Jurkat, Clone E6-1 (cell line): ENCODE data around the gene NECTIN1. TPM values are rescaled to one million over a fixed set of nuclear protein-coding genes. Genes with fewer than 3 reads are reported as not detected.

Experiments used
- DNase-seq: peaks from one replicate; pipeline ENCODE4 v3.0.0-alpha.2; 2011; ENCODE audit warnings: low read depth, low spot score
- H3K4me3 ChIP-seq: 2 replicates; pipeline ENCODE4 v1.5.1; 2011; ENCODE audit warnings: mild to moderate bottlenecking, low read length, control low read depth, moderate library complexity
- polyA plus RNA-seq: library from polyadenylated mRNA; unstranded; fragments of >200 nt; gene quantifications from one replicate; pipeline ENCODE4 v1.2.1, GENCODE V29; 2012; ENCODE audit warnings: missing spikeins; ENCODE audit not compliant: insufficient read length, insufficient read depth

The NECTIN1 gene, protein sequence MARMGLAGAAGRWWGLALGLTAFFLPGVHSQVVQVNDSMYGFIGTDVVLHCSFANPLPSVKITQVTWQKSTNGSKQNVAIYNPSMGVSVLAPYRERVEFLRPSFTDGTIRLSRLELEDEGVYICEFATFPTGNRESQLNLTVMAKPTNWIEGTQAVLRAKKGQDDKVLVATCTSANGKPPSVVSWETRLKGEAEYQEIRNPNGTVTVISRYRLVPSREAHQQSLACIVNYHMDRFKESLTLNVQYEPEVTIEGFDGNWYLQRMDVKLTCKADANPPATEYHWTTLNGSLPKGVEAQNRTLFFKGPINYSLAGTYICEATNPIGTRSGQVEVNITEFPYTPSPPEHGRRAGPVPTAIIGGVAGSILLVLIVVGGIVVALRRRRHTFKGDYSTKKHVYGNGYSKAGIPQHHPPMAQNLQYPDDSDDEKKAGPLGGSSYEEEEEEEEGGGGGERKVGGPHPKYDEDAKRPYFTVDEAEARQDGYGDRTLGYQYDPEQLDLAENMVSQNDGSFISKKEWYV
- polyA plus RNA-seq: 15.5 TPM

DNA sequence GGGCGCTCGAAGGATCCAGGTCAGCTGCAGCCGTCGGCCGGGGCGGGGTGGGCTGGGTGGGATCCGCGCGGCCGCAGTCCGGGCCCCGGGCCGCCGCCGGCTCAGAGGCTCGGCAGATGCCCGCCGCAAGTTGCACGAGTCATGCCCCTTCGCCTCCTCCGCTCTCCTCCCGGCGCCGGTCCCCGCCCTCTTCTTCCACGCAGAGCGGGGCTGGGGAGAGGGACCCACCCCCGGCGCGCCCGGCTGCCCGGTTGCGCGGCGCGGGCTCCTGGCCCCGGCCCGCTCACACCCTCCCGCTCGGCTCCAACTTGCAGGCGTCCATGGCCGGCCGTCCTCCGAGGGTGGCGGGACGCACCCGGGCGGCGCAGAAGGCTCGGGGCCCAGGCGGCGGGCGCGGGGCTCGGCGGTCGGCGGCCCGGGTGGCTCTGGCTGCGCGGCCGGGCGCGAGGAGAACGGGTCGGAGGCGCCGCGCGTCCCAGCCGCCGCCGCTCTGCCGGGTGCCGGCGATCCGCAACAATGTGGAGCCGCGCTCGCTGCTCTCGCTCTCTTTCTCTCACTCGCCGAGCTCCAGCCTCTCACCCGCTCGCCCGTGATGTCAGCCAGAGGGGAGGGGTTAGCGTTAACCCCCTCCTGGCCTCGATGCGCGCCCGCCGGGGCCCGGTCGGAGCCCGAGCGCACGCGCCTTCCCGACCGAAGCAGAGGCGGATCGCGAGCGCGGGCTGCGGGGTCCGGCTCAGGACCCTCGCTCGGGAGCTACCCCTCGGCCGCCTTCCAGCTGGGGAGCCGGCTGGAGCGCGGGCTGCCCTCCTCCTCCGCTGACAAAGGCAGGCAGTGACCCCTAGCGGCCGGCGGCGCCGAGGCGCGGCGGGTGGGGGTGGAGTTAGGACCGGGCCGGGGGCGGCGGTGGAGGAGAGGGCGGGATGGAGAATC, at the start of gene NECTIN1:
NECTIN1 (minus strand) TSS at position 550 of the 930 bp plus-strand sequence. CDS start 647 bp downstream, outside the sequence.
- DNase-seq: peak; percentile 78
- peak within 1 kb of the TSS; percentile 62 for H3K4me3 ChIP-seq

DNA sequence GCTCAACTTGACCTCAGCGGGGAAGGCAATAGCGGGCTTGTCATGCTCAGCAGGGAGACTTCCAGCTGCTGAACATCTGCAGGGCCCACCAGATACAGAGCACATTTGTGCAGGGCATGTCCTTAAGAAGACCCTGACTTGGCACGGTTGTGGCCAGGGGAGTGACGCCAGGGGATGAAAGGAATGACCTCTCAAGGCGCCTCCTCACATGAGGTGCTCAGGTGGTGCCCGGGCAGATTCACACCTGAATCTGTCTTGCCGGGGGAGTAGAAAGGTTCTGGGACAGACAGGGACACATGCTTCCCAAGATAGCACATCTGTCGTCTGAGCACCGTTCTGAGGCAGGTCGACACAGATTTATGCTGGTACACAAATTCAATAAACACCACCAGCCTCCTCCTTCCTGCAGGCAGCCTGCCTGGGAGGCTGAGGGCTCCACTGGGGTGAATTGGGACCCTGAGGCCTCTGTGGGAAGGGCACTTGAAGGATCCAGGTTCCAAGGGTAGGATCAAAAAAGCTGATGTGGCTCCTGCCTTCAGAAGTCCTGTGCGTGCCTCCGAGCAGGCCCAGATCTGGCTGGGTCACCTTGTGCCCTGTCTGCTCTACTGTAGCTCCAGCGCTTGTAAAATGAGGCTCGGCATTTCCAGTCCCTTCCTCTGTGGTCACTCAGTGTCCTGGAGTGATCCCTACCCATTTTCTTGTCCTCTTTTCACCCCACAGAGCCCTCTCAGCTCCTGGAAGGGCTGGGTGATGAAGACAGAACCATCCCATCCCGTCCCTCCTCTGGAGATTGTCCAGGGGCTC, 49.6 kb upstream of the NECTIN1 start:
- DNase-seq: no peak
- no peak overlapping the region for H3K4me3 ChIP-seq

DNA sequence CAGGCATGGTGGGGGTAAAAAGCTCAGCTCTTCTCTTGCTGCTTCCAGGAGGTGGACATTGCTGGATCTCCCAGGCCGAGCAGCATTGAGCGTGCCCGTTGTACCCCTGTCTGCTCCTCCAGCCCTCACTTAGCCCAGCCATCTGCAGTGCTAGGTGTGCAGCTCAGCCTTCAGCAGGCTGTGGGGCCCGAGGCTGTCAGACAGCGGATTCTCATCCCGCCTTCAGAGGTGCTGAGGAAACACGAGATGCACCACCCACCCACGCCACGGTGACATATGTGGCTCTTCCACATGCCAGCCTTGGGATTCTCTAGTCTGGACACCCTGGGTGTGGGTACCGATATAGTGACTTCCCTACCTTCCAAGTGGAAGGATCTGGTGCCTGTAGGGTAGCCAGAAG, 48.9 kb upstream of the NECTIN1 start:
- DNase-seq: no peak
- H3K4me3 ChIP-seq: no peak overlapping the region

DNA sequence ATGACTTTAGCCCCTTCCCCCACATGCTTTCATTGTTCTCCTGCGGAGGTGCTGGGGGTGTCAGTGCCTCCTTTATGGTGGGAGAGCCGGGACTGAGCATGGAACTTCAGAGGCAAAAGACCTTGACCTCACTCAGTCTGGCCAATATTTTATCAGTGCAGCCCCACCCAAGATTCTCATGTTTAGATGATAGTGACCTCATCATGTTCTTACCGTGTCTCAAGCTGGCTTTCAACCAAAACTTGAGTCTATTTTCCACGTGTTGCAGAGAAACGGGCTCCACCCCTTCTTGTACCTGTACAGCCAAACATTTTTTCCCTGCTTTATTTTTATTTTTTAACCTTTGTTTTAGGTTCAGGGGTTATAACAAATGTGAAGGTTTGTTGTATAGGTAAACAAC, 47.7 kb upstream of the NECTIN1 start:
- no peak for DNase-seq
- H3K4me3 ChIP-seq: no peak overlapping the region

DNA sequence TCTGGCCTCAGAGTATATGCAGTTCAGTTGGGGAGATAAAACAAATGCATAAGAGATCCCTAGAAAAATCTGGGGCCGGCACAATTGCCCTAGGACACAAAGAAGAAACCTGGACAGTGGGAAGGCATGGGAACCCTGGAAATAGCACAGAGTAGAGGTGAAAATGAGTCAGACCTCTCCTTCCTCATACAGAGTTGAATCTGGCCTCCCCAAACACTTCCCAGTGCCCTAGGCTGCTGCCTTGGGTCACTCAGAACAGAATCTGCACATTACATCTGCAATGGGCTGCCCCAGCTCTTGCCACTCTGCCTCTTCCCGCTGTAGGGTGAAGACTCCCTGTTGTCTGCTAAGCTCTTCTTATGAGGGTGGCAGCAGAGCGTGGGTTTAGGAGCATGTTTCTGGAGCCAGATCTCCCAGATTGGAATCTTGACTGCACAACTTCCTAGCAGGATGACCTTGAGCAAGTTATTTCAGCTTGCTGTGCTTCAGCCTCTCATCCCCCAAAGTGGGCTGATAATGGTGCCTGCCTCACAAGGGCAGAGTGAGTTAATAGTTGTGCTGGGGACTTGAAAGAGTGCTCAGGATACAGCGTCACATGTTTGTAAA, 47.1 kb upstream of the NECTIN1 start:
- no peak for DNase-seq
- no peak overlapping the region for H3K4me3 ChIP-seq

DNA sequence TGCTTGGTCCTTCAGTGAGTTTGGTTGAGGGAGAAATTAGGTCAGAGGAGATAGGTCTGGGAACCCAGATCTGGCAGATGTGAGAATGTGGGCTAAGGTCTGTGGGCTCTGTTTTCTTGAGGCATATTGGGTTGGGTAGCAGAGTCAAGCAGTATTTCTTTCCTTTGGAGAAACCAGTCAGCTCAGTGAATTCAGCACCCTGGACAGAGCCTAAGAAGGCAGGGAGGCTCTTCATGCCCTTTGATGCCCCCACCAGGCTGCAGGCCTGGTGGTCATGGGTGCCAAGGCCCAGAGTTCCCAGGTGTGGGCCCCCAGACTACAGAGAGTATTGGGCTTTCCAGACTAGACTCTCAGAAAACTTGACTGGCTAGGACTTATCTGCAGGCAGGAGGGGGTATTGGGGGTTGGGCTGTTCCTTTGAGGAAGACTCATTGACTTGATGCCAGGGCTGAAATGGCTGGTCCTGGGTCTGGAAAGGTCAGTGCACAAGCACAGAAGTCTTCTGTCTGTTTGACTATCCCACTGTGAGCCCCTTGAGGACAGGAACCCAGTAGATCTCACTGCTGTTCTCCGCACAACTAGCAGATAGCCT, 45.3 kb upstream of the NECTIN1 start:
- no peak overlapping the region for H3K4me3 ChIP-seq
- peak; percentile 55 for DNase-seq

DNA sequence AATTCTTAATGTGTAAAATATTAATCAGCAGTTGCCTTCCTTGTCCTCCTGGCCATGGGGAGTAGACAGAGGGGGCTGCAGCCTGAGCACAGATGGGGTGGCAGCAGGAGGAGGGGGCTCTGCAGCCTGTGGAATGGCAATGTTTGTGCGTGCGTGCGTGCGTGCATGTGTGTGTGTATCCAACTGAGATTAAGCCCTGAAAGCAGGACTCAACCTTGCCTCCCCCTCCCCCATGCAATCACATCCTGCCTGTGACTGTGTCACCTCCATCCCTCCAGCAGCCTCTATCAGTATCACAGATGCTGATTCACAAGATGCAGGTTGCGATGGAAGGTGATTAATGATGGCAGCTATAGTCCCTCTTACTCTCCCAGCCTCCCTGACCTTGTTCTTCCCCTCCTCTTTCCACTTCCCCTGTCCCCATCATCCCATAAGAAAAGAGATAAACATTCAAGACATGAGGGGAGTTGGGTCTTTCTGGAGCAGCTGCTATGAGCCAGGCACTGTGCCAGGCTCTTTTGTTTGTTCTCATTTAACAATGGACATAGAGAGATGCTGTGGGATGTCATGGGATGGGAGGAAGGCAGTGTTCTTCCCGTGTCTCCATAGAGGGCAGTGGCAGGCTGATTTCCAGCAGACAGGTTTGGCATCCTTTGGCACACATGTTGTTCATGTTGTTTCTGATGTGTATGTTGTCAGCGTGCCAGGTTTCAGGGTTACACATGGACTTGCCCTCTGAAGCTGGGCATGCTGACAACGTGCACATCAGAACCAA, 43.8 kb upstream of the NECTIN1 start:
- H3K4me3 ChIP-seq: no peak overlapping the region
- no peak for DNase-seq

DNA sequence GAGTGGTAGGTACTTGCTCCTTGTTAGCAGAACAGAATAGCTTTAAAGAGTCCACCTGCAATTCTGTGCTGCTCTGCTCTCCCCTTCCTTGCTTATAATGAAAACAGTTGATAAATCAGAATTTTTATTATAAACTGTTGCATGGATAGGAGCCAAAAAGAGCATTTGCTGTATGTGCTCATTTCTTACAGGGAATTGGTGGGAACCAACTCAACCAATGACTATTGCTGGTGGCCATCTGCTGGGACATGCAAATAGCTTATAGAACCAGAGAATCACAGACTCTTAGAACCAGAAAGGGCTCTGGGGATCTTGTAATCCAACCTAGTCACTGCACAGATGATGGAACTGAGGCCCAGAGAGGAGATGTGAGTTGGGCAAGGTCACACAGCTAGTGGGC, 43.1 kb upstream of the NECTIN1 start:
- no peak for DNase-seq

DNA sequence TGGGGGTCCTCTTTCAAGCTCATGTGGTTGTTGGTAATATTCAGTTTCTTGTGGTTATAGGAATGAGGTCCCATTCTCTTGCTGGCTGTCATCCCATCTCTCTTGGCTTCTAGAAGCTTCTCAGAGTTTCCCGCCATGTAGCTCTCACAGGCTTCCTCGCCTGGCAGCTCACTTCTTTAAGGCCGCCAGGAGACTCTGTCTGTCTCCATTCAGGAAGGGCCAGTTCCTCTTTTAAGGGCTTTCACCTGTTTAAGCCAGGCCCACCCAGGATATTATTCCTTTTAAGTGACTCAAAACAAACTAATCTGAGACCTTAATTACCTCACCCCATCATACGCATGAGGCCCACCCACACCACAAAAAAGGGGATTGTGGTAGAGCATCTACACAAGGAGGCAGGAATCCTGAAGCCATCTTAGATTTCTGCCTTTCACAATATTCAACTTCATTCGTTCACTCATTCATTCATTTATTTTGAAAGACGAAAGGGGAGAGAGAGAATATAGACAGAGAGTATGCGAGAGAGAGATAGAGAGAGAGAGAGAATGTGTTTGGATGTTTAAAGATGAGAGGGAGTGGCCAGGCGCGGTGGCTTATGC, 42.3 kb upstream of the NECTIN1 start:
- DNase-seq: no peak
- H3K4me3 ChIP-seq: no peak overlapping the region

More for the DNA sequence above, 43.1 kb upstream of the NECTIN1 start:
- no peak overlapping the region for H3K4me3 ChIP-seq

DNA sequence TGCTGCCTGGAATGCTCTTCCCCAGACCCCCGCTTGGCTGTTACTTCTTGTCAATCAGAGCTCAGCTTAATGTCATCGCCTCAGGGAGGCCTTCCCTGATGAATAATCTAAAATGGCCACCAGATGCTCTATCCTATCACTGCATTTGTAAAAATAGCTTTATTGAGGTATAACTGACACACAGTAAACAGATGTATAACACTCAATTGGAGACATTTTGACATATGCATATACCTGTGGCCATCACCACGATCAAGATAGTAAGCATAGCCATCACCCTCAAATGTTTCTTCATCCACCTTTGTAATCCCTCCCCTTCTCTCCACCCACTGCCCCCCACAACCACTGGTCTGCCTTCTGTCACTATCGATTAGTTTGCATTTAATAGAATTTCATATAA, 36.6 kb upstream of the NECTIN1 start:
- no peak for DNase-seq
- H3K4me3 ChIP-seq: no peak overlapping the region

DNA sequence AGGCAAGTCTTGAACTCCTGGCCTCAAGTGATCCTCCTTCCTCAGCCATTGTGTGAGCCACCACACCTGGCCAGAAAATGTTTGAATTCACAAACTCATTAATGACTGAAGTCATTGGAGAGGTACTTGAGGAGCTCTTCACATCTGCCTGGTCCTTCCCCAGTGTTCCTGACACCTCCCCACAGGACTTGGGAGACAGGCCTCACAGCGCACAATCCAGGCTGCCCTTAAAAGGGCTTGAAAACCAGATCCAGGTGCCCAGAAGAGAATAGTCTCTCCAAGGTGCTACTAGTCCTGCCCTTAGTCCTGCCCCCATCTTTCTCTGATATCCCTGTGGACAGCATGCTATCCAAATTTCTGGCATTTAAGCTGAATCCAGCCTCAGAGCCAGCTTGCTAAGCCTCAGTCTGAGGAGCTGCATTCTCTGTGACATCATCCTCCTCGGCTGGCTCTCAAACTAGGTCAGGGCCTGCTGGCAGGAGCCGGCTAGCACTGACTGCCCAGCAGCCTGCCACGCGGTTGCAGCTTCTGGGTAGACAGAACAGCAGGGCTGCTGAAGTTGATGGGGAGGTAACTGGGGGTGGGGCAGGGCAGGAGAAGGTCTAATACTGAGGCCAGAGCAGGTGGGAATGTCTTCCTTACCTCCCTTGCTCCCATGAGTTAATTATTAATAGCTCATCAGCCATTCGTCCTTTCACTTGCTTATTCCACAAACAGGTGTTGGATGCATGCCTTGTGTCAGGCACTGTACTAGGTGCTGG, 35.3 kb upstream of the NECTIN1 start:
- no peak overlapping the region for H3K4me3 ChIP-seq
- no peak for DNase-seq

DNA sequence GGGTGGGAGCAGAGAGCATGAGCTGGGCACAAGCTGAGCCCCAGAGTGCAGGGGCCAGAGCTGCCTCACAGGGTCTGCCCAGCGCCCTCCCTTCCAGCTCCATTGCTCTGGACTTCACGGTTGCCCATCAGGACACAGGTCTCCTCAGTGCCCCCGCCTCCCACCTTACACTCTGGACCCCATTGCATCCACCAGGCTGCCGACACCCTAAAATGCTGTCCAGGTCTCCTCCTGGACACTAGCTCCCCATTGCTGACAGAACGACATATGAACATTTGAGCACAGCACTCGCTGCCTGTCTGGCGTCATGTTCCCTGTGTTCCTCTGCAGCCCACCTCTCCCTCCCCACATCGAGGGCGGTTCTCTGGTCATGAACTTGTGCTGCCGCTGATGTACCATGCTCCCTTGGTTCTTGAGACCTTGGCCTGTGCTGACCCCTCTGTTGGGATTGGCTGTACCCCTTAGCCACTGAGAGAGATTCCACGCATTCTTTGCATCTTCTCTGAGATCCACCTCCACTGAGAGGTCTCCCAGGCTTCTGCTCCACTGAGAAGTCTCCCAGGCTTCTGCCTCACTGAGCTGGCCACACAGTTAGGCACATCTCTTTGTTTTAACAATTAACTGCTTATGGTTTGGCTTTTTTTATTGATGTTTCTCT, 34.2 kb upstream of the NECTIN1 start:
- no peak overlapping the region for H3K4me3 ChIP-seq
- no peak for DNase-seq

DNA sequence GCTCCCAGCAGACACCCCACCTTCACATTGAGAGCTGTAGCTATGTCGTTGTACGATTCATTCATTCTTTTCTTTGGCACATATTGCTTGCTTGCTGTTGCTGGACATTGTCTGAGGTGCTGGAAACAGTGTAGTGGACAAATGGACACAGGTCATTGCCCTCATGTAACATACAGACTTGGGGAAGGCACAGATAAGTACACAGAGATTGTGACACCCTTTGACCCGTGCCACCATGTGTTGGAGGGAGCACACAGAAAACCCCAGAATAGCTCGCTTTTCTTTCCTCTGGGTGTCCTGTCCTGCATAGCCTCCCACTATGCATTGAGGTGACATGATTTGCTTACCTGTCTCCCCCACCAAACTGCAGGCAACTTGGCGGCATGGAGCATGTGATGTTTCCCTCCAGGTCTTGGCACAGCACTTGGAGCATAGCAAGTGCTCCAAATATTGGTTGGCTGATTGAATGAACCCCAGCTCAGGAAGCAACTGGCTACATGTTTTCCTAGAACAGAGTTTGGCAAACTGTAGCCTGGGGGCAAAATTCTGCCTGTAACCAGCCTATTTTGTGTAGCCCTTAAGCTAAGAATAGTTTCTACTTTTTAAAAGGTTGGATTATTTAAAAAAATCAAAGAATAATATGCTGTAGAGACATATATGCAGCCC, 30.9 kb upstream of the NECTIN1 start:
- DNase-seq: no peak
- H3K4me3 ChIP-seq: no peak overlapping the region

DNA sequence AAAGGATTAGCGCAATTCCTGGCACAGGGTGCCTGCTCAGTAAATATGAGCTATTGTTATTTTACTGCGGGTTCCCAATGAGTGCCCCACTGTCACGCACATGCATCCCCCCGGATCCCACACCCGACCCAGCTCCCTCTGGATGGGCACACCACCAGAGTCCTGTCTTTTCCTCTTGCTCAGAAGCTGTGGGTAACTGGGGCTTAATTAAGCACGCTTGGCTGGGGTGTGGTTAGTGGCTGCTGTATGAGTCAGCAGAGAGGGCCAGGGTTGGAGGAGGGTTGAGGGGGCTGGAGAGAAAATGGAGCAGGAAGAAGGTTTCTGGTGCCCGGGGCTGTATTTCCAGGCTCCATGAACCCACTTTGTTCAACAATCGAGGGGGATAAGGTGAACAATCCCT, 30.3 kb upstream of the NECTIN1 start:
- no peak overlapping the region for H3K4me3 ChIP-seq
- DNase-seq: no peak

DNA sequence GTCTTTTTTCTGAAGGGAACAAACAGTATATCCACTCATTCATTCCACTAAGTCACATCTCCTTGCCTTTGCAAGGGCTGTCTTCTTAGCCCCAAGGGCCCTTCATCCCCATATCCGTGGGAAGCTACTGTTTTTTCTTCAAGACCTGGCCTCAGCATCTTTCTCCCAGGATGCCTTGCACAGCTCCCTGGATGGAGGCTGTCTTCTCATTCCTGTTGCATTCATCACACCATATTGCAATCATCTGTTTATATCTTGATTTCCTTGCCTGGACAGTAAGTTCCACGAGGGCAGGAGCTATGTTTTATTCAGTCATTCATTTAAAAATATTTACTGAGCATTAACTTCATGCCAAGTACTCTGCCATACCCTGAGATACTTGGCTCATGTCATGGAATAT, 29.3 kb upstream of the NECTIN1 start:
- DNase-seq: no peak
- no peak overlapping the region for H3K4me3 ChIP-seq

DNA sequence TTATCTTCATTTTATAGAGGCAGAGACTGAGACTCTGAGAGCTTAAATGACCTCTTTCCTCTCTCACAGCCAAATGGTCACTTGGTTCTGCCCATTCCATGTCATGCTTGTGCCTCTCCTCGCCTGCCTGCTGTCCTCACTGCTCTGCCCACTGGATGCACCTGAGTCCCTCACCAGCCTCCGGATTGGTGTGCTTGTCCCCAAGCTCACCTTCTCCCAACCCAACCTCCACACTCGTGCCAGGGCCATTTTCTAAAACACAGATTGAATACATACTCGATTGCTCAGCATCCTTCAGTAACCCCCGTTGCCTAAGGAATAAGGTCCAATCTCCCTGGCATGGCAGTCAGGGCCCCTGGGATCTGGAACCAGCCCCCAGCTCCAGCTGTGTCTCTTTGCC, 28.4 kb upstream of the NECTIN1 start:
- H3K4me3 ChIP-seq: no peak overlapping the region
- DNase-seq: no peak
